Ishikawa (cell line): ENCODE measurements around the gene TRPM3.

Experiments used
- EGR1 ChIP-seq: IDR thresholded peaks from 2 replicates; pipeline ENCODE4 v1.6.1; 2012
- EP300 ChIP-seq: IDR thresholded peaks from 2 replicates; pipeline ENCODE4 v1.6.1; 2012; ENCODE audit warnings: borderline replicate concordance
- NFIC ChIP-seq: IDR thresholded peaks from 2 replicates; pipeline ENCODE4 v1.6.1; 2012
- RAD21 ChIP-seq: IDR thresholded peaks from 2 replicates; pipeline ENCODE4 v1.6.1; 2012; ENCODE audit warnings: low read depth
- TCF12 ChIP-seq: IDR thresholded peaks from 2 replicates; pipeline ENCODE4 v1.6.1; 2012; ENCODE audit warnings: low read depth
- YY1 ChIP-seq: IDR thresholded peaks from 2 replicates; pipeline ENCODE4 v1.6.1; 2012; ENCODE audit warnings: low read depth
- TF ChIP-seq, protein P1 (sequence below): IDR thresholded peaks from 2 replicates; pipeline ENCODE4 v1.6.1; 2012; ENCODE audit warnings: low read depth, mild to moderate bottlenecking
- TF ChIP-seq, protein P2 (sequence below): IDR thresholded peaks from 2 replicates; pipeline ENCODE4 v1.6.1; 2012

DNA sequence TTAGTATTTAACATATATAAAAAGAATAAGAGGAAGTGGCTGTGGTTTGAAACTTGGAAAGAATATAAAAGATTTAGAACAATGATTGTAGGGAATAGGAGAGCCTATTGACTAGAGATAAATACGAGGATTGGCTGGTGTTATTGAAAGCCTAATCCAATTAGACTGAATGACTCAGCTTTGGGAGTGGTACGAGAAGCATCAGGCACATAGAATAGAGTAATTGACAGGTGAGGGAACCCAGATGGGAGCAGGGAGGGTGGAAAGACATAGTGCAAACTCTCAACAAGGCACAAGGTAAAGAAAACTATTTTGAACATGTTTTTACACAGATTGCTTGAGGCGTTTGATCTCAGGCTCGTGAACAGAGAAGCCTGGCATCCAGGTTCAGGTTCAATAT is 368.1 kb downstream of the TRPM3 start:
- no peak for TF ChIP-seq TCF12
- no peak for TF ChIP-seq NFIC
- no peak for TF ChIP-seq EGR1
- TF ChIP-seq, protein P1, sequence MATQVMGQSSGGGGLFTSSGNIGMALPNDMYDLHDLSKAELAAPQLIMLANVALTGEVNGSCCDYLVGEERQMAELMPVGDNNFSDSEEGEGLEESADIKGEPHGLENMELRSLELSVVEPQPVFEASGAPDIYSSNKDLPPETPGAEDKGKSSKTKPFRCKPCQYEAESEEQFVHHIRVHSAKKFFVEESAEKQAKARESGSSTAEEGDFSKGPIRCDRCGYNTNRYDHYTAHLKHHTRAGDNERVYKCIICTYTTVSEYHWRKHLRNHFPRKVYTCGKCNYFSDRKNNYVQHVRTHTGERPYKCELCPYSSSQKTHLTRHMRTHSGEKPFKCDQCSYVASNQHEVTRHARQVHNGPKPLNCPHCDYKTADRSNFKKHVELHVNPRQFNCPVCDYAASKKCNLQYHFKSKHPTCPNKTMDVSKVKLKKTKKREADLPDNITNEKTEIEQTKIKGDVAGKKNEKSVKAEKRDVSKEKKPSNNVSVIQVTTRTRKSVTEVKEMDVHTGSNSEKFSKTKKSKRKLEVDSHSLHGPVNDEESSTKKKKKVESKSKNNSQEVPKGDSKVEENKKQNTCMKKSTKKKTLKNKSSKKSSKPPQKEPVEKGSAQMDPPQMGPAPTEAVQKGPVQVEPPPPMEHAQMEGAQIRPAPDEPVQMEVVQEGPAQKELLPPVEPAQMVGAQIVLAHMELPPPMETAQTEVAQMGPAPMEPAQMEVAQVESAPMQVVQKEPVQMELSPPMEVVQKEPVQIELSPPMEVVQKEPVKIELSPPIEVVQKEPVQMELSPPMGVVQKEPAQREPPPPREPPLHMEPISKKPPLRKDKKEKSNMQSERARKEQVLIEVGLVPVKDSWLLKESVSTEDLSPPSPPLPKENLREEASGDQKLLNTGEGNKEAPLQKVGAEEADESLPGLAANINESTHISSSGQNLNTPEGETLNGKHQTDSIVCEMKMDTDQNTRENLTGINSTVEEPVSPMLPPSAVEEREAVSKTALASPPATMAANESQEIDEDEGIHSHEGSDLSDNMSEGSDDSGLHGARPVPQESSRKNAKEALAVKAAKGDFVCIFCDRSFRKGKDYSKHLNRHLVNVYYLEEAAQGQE: no peak
- no peak for TF ChIP-seq YY1
- no peak for TF ChIP-seq EP300
- TF ChIP-seq, protein P2, sequence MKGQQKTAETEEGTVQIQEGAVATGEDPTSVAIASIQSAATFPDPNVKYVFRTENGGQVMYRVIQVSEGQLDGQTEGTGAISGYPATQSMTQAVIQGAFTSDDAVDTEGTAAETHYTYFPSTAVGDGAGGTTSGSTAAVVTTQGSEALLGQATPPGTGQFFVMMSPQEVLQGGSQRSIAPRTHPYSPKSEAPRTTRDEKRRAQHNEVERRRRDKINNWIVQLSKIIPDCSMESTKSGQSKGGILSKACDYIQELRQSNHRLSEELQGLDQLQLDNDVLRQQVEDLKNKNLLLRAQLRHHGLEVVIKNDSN: no peak
- no peak for TF ChIP-seq RAD21
